ENCODE results near the gene PSMA2. TPM values are rescaled to one million over a fixed set of nuclear protein-coding genes. Genes with fewer than 3 reads are reported as not detected.

The PSMA2 gene
- polyA plus RNA-seq, 1 experiment = 50.8 TPM

- TF ChIP-seq CTCF (IDR thresholded peaks at IDR 0.05; ENCODE audit: insufficient read depth, low read depth, low read length) = no peak
- Histone ChIP-seq H3K4me3 (ENCODE audit: low read depth, low read length) (no peak overlapping the region), H3K36me3 (ENCODE audit: control insufficient read depth, insufficient read depth, low read length) (no peaks in the 10 kb centered on the region), H3K27me3 (ENCODE audit: control insufficient read depth, insufficient read depth, low read length) (no peaks in the 10 kb centered on the region)
- POLR2A ChIA-PET = no interaction called here
- CTCF ChIA-PET = interaction anchor here (4.9 to 5.5 kb wide), 2 partner anchors 938 to 939 kb away, joined by 32 to 93 read pairs; no protein-coding TSS in a partner anchor
- no peak for DNase-seq (ENCODE audit: low read depth)
These were observed 51.6 kb downstream of the PSMA2 start for GRCh38 chr7:42880392-42880791.

GRCh38 chr7:42878303-42878702, 53.7 kb downstream of the PSMA2 start:
- Histone ChIP-seq H3K36me3 (ENCODE audit: control insufficient read depth, insufficient read depth, low read length) (no peaks in the 10 kb centered on the region), H3K27me3 (ENCODE audit: control insufficient read depth, insufficient read depth, low read length) (no peaks in the 10 kb centered on the region), H3K4me3 (ENCODE audit: low read depth, low read length) (no peak overlapping the region)
- DNase-seq (ENCODE audit: low read depth) = no peak
- ChIA-PET POLR2A (no interaction called here), CTCF (interaction anchor here (0.6 to 4.9 kb wide), 8 partner anchors 9 to 956 kb away, joined by 3 to 93 read pairs (median 4); no protein-coding TSS in a partner anchor)
- no peak for TF ChIP-seq CTCF (IDR thresholded peaks at IDR 0.05; ENCODE audit: insufficient read depth, low read depth, low read length)

- Histone ChIP-seq H3K36me3 (ENCODE audit: control insufficient read depth, insufficient read depth, low read length) (no peaks in the 10 kb centered on the region), H3K27me3 (ENCODE audit: control insufficient read depth, insufficient read depth, low read length) (no peaks in the 10 kb centered on the region), H3K4me3 (ENCODE audit: low read depth, low read length) (no peak overlapping the region)
- no peak for TF ChIP-seq CTCF (IDR thresholded peaks at IDR 0.05; ENCODE audit: insufficient read depth, low read depth, low read length)
- no peak for DNase-seq (ENCODE audit: low read depth)
- CTCF ChIA-PET = interaction anchor here (0.7 to 4.9 kb wide), 9 partner anchors 9 to 956 kb away, joined by 3 to 93 read pairs (median 4); no protein-coding TSS in a partner anchor
- POLR2A ChIA-PET = no interaction called here
These were observed 54.1 kb downstream of the PSMA2 start for GRCh38 chr7:42877862-42878261.

GRCh38 chr7:42876182-42877068, 55.5 kb downstream of the PSMA2 start:
- TF ChIP-seq CTCF (IDR thresholded peaks at IDR 0.05; ENCODE audit: insufficient read depth, low read depth, low read length) = peak; percentile 82
- DNase-seq (ENCODE audit: low read depth) = no peak
- Histone ChIP-seq H3K4me3 (ENCODE audit: low read depth, low read length) (no peak overlapping the region), H3K36me3 (ENCODE audit: control insufficient read depth, insufficient read depth, low read length) (no peaks in the 10 kb centered on the region), H3K27me3 (ENCODE audit: control insufficient read depth, insufficient read depth, low read length) (no peaks in the 10 kb centered on the region)
- ChIA-PET CTCF (interaction anchor here (0.6 to 4.9 kb wide), 25 partner anchors 9 to 944 kb away, joined by 3 to 93 read pairs (median 4); no protein-coding TSS in a partner anchor), POLR2A (no interaction called here)

- no peak overlapping the region for H3K4me3 ChIP-seq (ENCODE audit: low read depth, low read length)
- ChIA-PET POLR2A (no interaction called here), CTCF (no interaction called here)
- DNase-seq (ENCODE audit: low read depth) = no peak
- no peaks in the 10 kb centered on the region for H3K27me3 ChIP-seq (ENCODE audit: control insufficient read depth, insufficient read depth, low read length)
- TF ChIP-seq CTCF (IDR thresholded peaks at IDR 0.05; ENCODE audit: insufficient read depth, low read depth, low read length) = no peak
- H3K36me3 ChIP-seq (ENCODE audit: control insufficient read depth, insufficient read depth, low read length) = no peaks in the 10 kb centered on the region
These were observed 62.6 kb downstream of the PSMA2 start for GRCh38 chr7:42869131-42870020.

Data from BJ (cell line).